ENCODE measurements around the gene PHYHD1. TPM values are rescaled to one million over a fixed set of nuclear protein-coding genes. Genes with fewer than 3 reads are reported as not detected.

The PHYHD1 gene
- total and polyA plus RNA-seq, 2 of the 13 experiments (the other 11 are each of a cell fraction or from before 2014, with no cell fraction given) = 10.6 to 25.3 TPM

DNA sequence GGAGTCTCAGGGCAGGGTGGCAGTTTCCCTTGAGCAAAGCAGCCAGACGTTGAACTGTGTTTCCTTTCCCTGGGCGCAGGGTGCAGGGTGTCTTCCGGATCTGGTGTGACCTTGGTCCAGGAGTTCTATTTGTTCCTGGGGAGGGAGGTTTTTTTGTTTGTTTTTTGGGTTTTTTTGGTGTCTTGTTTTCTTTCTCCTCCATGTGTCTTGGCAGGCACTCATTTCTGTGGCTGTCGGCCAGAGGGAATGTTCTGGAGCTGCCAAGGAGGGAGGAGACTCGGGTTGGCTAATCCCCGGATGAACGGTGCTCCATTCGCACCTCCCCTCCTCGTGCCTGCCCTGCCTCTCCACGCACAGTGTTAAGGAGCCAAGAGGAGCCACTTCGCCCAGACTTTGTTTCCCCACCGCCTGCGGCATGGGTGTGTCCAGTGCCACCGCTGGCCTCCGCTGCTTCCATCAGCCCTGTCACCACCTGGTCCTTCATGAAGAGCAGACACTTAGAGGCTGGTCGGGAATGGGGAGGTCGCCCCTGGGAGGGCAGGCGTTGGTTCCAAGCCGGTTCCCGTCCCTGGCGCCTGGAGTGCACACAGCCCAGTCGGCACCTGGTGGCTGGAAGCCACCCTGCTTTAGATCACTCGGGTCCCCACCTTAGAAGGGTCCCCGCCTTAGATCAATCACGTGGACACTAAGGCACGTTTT is 3.5 kb upstream of the PHYHD1 start (continued):
- TF ChIP-seq, protein P1, sequence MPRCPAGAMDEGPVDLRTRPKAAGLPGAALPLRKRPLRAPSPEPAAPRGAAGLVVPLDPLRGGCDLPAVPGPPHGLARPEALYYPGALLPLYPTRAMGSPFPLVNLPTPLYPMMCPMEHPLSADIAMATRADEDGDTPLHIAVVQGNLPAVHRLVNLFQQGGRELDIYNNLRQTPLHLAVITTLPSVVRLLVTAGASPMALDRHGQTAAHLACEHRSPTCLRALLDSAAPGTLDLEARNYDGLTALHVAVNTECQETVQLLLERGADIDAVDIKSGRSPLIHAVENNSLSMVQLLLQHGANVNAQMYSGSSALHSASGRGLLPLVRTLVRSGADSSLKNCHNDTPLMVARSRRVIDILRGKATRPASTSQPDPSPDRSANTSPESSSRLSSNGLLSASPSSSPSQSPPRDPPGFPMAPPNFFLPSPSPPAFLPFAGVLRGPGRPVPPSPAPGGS (CRISPR knock-in tag; IDR thresholded peaks at IDR 0.05) = 0 out of 2 replicates have a peak, but pooled peaks have one; percentile 37
- TF ChIP-seq, protein P2, sequence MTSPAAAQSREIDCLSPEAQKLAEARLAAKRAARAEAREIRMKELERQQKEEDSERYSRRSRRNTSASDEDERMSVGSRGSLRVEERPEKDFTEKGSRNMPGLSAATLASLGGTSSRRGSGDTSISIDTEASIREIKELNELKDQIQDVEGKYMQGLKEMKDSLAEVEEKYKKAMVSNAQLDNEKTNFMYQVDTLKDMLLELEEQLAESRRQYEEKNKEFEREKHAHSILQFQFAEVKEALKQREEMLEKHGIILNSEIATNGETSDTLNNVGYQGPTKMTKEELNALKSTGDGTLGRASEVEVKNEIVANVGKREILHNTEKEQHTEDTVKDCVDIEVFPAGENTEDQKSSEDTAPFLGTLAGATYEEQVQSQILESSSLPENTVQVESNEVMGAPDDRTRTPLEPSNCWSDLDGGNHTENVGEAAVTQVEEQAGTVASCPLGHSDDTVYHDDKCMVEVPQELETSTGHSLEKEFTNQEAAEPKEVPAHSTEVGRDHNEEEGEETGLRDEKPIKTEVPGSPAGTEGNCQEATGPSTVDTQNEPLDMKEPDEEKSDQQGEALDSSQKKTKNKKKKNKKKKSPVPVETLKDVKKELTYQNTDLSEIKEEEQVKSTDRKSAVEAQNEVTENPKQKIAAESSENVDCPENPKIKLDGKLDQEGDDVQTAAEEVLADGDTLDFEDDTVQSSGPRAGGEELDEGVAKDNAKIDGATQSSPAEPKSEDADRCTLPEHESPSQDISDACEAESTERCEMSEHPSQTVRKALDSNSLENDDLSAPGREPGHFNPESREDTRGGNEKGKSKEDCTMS (CRISPR knock-in tag; conservative IDR thresholded peaks at IDR 0.05) = no peak
- TF ChIP-seq FOXA1 (IDR thresholded peaks at IDR 0.05) (no peak), FOXA1 (CRISPR knock-in tag; IDR thresholded peaks at IDR 0.05) (peak; percentile 55), TMF1 (CRISPR knock-in tag; IDR thresholded peaks at IDR 0.05; ENCODE audit: low read depth) (no peak; the same call in 1 of the 2 replicates), HOXD1 (CRISPR knock-in tag; IDR thresholded peaks at IDR 0.05) (peak; percentile 16; the same call in 1 of the 2 replicates), HDAC2 (CRISPR knock-in tag; IDR thresholded peaks at IDR 0.05) (peak; percentile 74), ZBTB20 (CRISPR knock-in tag; IDR thresholded peaks at IDR 0.05; ENCODE audit: borderline replicate concordance, low read depth) (peak; percentile 36; the same call in 1 of the 2 replicates), ZNF674 (CRISPR knock-in tag; IDR thresholded peaks at IDR 0.05; ENCODE audit: low read depth) (no peak), ZNF354B (CRISPR knock-in tag; IDR thresholded peaks at IDR 0.05) (0 out of 2 replicates have a peak, but pooled peaks have one; percentile 67), ZKSCAN5 (CRISPR knock-in tag; IDR thresholded peaks at IDR 0.05) (no peak), ZNF839 (CRISPR knock-in tag; IDR thresholded peaks at IDR 0.05; ENCODE audit: borderline replicate concordance) (no peak), ZNF878 (CRISPR knock-in tag; IDR thresholded peaks at IDR 0.05) (0 out of 2 replicates have a peak, but pooled peaks have one; percentile 43), ZNF335 (CRISPR knock-in tag; IDR thresholded peaks at IDR 0.05) (peak; percentile 48; the same call in 1 of the 2 replicates), POLR2A (IDR thresholded peaks at IDR 0.05; ENCODE audit: insufficient read depth in 1 of 2, low read depth in 2 of 2, low read length in 2 of 2) (no peak)
- TF ChIP-seq, protein P3, sequence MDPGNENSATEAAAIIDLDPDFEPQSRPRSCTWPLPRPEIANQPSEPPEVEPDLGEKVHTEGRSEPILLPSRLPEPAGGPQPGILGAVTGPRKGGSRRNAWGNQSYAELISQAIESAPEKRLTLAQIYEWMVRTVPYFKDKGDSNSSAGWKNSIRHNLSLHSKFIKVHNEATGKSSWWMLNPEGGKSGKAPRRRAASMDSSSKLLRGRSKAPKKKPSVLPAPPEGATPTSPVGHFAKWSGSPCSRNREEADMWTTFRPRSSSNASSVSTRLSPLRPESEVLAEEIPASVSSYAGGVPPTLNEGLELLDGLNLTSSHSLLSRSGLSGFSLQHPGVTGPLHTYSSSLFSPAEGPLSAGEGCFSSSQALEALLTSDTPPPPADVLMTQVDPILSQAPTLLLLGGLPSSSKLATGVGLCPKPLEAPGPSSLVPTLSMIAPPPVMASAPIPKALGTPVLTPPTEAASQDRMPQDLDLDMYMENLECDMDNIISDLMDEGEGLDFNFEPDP (CRISPR knock-in tag; conservative IDR thresholded peaks at IDR 0.05) = 0 out of 2 replicates have a peak, but pooled peaks have one; percentile 69
- TF ChIP-seq, protein P4, sequence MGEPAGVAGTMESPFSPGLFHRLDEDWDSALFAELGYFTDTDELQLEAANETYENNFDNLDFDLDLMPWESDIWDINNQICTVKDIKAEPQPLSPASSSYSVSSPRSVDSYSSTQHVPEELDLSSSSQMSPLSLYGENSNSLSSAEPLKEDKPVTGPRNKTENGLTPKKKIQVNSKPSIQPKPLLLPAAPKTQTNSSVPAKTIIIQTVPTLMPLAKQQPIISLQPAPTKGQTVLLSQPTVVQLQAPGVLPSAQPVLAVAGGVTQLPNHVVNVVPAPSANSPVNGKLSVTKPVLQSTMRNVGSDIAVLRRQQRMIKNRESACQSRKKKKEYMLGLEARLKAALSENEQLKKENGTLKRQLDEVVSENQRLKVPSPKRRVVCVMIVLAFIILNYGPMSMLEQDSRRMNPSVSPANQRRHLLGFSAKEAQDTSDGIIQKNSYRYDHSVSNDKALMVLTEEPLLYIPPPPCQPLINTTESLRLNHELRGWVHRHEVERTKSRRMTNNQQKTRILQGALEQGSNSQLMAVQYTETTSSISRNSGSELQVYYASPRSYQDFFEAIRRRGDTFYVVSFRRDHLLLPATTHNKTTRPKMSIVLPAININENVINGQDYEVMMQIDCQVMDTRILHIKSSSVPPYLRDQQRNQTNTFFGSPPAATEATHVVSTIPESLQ (CRISPR knock-in tag; conservative IDR thresholded peaks at IDR 0.05) = no peak
- TF ChIP-seq, protein P5, sequence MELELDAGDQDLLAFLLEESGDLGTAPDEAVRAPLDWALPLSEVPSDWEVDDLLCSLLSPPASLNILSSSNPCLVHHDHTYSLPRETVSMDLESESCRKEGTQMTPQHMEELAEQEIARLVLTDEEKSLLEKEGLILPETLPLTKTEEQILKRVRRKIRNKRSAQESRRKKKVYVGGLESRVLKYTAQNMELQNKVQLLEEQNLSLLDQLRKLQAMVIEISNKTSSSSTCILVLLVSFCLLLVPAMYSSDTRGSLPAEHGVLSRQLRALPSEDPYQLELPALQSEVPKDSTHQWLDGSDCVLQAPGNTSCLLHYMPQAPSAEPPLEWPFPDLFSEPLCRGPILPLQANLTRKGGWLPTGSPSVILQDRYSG (CRISPR knock-in tag; IDR thresholded peaks at IDR 0.05) = no peak
- TF ChIP-seq, protein P6, sequence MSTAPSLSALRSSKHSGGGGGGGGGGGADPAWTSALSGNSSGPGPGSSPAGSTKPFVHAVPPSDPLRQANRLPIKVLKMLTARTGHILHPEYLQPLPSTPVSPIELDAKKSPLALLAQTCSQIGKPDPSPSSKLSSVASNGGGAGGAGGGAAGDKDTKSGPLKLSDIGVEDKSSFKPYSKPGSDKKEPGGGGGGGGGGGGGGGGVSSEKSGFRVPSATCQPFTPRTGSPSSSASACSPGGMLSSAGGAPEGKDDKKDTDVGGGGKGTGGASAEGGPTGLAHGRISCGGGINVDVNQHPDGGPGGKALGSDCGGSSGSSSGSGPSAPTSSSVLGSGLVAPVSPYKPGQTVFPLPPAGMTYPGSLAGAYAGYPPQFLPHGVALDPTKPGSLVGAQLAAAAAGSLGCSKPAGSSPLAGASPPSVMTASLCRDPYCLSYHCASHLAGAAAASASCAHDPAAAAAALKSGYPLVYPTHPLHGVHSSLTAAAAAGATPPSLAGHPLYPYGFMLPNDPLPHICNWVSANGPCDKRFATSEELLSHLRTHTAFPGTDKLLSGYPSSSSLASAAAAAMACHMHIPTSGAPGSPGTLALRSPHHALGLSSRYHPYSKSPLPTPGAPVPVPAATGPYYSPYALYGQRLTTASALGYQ (CRISPR knock-in tag; IDR thresholded peaks at IDR 0.05) = peak; percentile 54; the same call in 1 of the 2 replicates
